Measurements from ENCODE around the gene MALL. TPM values are rescaled to one million over a fixed set of nuclear protein-coding genes. Genes with fewer than 3 reads are reported as not detected.
A peak's percentile ranks its signal among the peaks of the same experiment; 100 is the strongest.
"Not testable (repeated sequence)": the region's sequence is repeated elsewhere in the genome, so short reads cannot be mapped to it uniquely, and the experiment has no call there.

The MALL gene
- 0.49 TPM for total RNA-seq (ENCODE audit: unreplicated experiment)
- long read RNA-seq, result 0 reads

GRCh38 chr2:110115291-110116032 lies at the start of gene MALL:
Gene MALL (minus strand): TSS chr2:110115822. CDS start chr2:110115792, 30 bp downstream.
- Mint-ChIP-seq H3K27ac (ENCODE audit: unreplicated experiment) (no peak within 1 kb of the TSS), H3K27me3 (ENCODE audit: unreplicated experiment) (peaks cover 16% of the 10 kb centered on the region), H3K9me3 (ENCODE audit: unreplicated experiment) (peaks cover 2% of the 10 kb centered on the region), H3K4me3 (ENCODE audit: unreplicated experiment) (peak within 1 kb of the TSS; percentile 73), H3K36me3 (ENCODE audit: unreplicated experiment) (peaks cover 5% of the 10 kb centered on the region), H3K4me1 (ENCODE audit: low read depth, unreplicated experiment) (peaks cover 1% of the 10 kb centered on the region)
- TF ChIP-seq CTCF (IDR thresholded peaks at IDR 0.05; ENCODE audit: partially characterized antibody, unreplicated experiment), result no peak
- DNase-seq, result peak; percentile 47

- no peaks in the 10 kb centered on the region for H3K4me1 Mint-ChIP-seq (ENCODE audit: low read depth, unreplicated experiment)
- peak; percentile 58 for TF ChIP-seq CTCF (IDR thresholded peaks at IDR 0.05; ENCODE audit: partially characterized antibody, unreplicated experiment)
- no peaks in the 10 kb centered on the region for H3K27me3 Mint-ChIP-seq (ENCODE audit: unreplicated experiment)
- H3K9me3 Mint-ChIP-seq (ENCODE audit: unreplicated experiment), result peaks cover 5% of the 10 kb centered on the region
- no peak overlapping the region for H3K4me3 Mint-ChIP-seq (ENCODE audit: unreplicated experiment)
- H3K27ac Mint-ChIP-seq (ENCODE audit: unreplicated experiment), result no peak overlapping the region
- peaks cover 12% of the 10 kb centered on the region for H3K36me3 Mint-ChIP-seq (ENCODE audit: unreplicated experiment)
- no peak for DNase-seq
These were observed 41.7 kb upstream of the MALL start for GRCh38 chr2:110157153-110157793.

GRCh38 chr2:110154828-110155227 lies 39.2 kb upstream of the MALL start:
- H3K27me3 Mint-ChIP-seq (ENCODE audit: unreplicated experiment); H3K4me3 Mint-ChIP-seq (ENCODE audit: unreplicated experiment); DNase-seq; H3K27ac Mint-ChIP-seq (ENCODE audit: unreplicated experiment); H3K4me1 Mint-ChIP-seq (ENCODE audit: low read depth, unreplicated experiment); H3K9me3 Mint-ChIP-seq (ENCODE audit: unreplicated experiment): not testable (repeated sequence)
- peaks cover 12% of the 10 kb centered on the region for H3K36me3 Mint-ChIP-seq (ENCODE audit: unreplicated experiment)

GRCh38 chr2:110154188-110154587 lies 38.6 kb upstream of the MALL start:
- DNase-seq; H3K4me1 Mint-ChIP-seq (ENCODE audit: low read depth, unreplicated experiment); H3K27me3 Mint-ChIP-seq (ENCODE audit: unreplicated experiment); H3K27ac Mint-ChIP-seq (ENCODE audit: unreplicated experiment); H3K9me3 Mint-ChIP-seq (ENCODE audit: unreplicated experiment); H3K4me3 Mint-ChIP-seq (ENCODE audit: unreplicated experiment): not testable (repeated sequence)
- H3K36me3 Mint-ChIP-seq (ENCODE audit: unreplicated experiment), result peaks cover 12% of the 10 kb centered on the region

- Mint-ChIP-seq H3K27me3 (ENCODE audit: unreplicated experiment) (no peaks in the 10 kb centered on the region), H3K27ac (ENCODE audit: unreplicated experiment) (no peak overlapping the region), H3K36me3 (ENCODE audit: unreplicated experiment) (peaks cover 12% of the 10 kb centered on the region), H3K9me3 (ENCODE audit: unreplicated experiment) (peaks cover 7% of the 10 kb centered on the region), H3K4me3 (ENCODE audit: unreplicated experiment) (no peak overlapping the region), H3K4me1 (ENCODE audit: low read depth, unreplicated experiment) (no peaks in the 10 kb centered on the region)
- no peak for DNase-seq
- TF ChIP-seq CTCF (IDR thresholded peaks at IDR 0.05; ENCODE audit: partially characterized antibody, unreplicated experiment), result no peak
These were observed 37.8 kb upstream of the MALL start for GRCh38 chr2:110153416-110153815.

- Mint-ChIP-seq H3K36me3 (ENCODE audit: unreplicated experiment) (peaks cover 12% of the 10 kb centered on the region), H3K9me3 (ENCODE audit: unreplicated experiment) (peaks cover 7% of the 10 kb centered on the region), H3K4me3 (ENCODE audit: unreplicated experiment) (no peak overlapping the region), H3K27me3 (ENCODE audit: unreplicated experiment) (no peaks in the 10 kb centered on the region), H3K4me1 (ENCODE audit: low read depth, unreplicated experiment) (no peaks in the 10 kb centered on the region), H3K27ac (ENCODE audit: unreplicated experiment) (no peak overlapping the region)
- TF ChIP-seq CTCF (IDR thresholded peaks at IDR 0.05; ENCODE audit: partially characterized antibody, unreplicated experiment), result no peak
- no peak for DNase-seq
These were observed 37.3 kb upstream of the MALL start for GRCh38 chr2:110152943-110153342.
